CD8-positive, alpha-beta memory T cell (primary cell): ENCODE results near the gene HDAC8. TPM values are rescaled to one million over a fixed set of nuclear protein-coding genes. Genes with fewer than 3 reads are reported as not detected.
A peak's percentile ranks its signal among the peaks of the same experiment; 100 is the strongest.
"Not testable (repeated sequence)": the region's sequence is repeated elsewhere in the genome, so short reads cannot be mapped to it uniquely, and the experiment has no call there.

Experiments
- CTCF ChIA-PET: fragments of 350-600 bp; sonication (Branson Sonifier 250); formaldehyde crosslinking; loops from one replicate; lab custom pipeline; 2021; ENCODE audit warnings: antibody characterized with exemption; lab: Charles Lee
- POLR2A ChIA-PET: fragments of 350-600 bp; sonication (Branson Sonifier 250); formaldehyde crosslinking; loops from one replicate; lab custom pipeline; 2021; ENCODE audit warnings: antibody characterized with exemption; lab: Charles Lee
- DNase-seq, 5 donors: peaks; one replicate each; pipeline versions ENCODE4 v3.0.0 to v3.0.0-alpha.2; 2020 to 2022; ENCODE audit warnings: mixed read lengths in 1 of 5
- H3K27ac ChIP-seq: one replicate; pipeline ENCODE4 v1.7.0; 2013; ENCODE audit warnings: low read depth, mild to moderate bottlenecking, low read length, moderate library complexity
- H3K27me3 ChIP-seq: 2 replicates; pipeline ENCODE4 v1.7.0; 2013; ENCODE audit warnings: low read length, mild to moderate bottlenecking; ENCODE audit not compliant: insufficient read depth, poor library complexity, severe bottlenecking
- H3K36me3 ChIP-seq: 2 replicates; pipeline ENCODE4 v1.7.0; 2013; ENCODE audit warnings: mild to moderate bottlenecking, low read length, moderate library complexity; ENCODE audit not compliant: insufficient read depth
- H3K4me1 ChIP-seq: 2 replicates; pipeline ENCODE4 v1.7.0; 2013; ENCODE audit warnings: mild to moderate bottlenecking, low read length, moderate library complexity; ENCODE audit not compliant: insufficient read depth
- H3K4me3 ChIP-seq: 2 replicates; pipeline ENCODE4 v1.7.0; 2013; ENCODE audit warnings: mild to moderate bottlenecking, low read length
- H3K9me3 ChIP-seq: 2 replicates; pipeline ENCODE4 v1.7.0; 2013; ENCODE audit warnings: mild to moderate bottlenecking, low read length
- H3K27ac Mint-ChIP-seq, 8 donors: one replicate each; pipeline ENCODE4 v1.8.0; 2020 to 2021; ENCODE audit warnings: mixed read lengths in 8 of 8, mild to moderate bottlenecking in 6 of 8, inconsistent platforms in 3 of 8, moderate library complexity in 3 of 8
- H3K27me3 Mint-ChIP-seq, 2 donors: one replicate each; pipeline ENCODE4 v1.8.0; 2020 to 2021; ENCODE audit warnings: mixed read lengths in 2 of 2, mild to moderate bottlenecking in 1 of 2, moderate library complexity in 1 of 2
- H3K36me3 Mint-ChIP-seq, 3 donors: one replicate each; pipeline ENCODE4 v1.8.0; 2020 to 2021; ENCODE audit warnings: mixed read lengths in 3 of 3, inconsistent platforms in 1 of 3, mild to moderate bottlenecking in 1 of 3
- H3K4me1 Mint-ChIP-seq, 3 donors: one replicate each; pipeline ENCODE4 v1.8.0; 2020 to 2021; ENCODE audit warnings: mixed read lengths in 3 of 3, inconsistent platforms in 1 of 3, mild to moderate bottlenecking in 1 of 3
- H3K4me3 Mint-ChIP-seq, 7 donors: one replicate each; pipeline ENCODE4 v1.8.0; 2020 to 2021; ENCODE audit warnings: mixed read lengths in 7 of 7, mild to moderate bottlenecking in 6 of 7, moderate library complexity in 4 of 7, inconsistent platforms in 2 of 7
- H3K9me3 Mint-ChIP-seq, 5 donors: one replicate each; pipeline ENCODE4 v1.8.0; 2020 to 2022; ENCODE audit warnings: mixed read lengths in 5 of 5, mild to moderate bottlenecking in 3 of 5, moderate library complexity in 2 of 5, inconsistent platforms in 1 of 5
- polyA plus RNA-seq: library from polyadenylated mRNA; unstranded; fragments of 300-500 nt; fragmentation: Illumina TruSeq; gene quantifications from one replicate; pipeline ENCODE4 v1.2.3, GENCODE V29; 2021
- total RNA-seq, 2 experiments: library from RNA; stranded (reverse); gene quantifications; one replicate each; pipeline ENCODE4 v1.2.3, GENCODE V29; 2021

Gene HDAC8
- total and polyA plus RNA-seq, 3 experiments from 2014 or later, result 16.4 to 17.8 (median 17.3) TPM

GRCh38 chrX:72430405-72430968, 142.2 kb downstream of the HDAC8 start:
- CTCF ChIA-PET, result no interaction called here
- Mint-ChIP-seq H3K36me3 (peaks cover 11 to 57% (median 41%) of the 10 kb centered on the region in 3 donors), H3K4me1 (no peaks in the 10 kb centered on the region), H3K27ac (no peak overlapping the region), H3K4me3 (no peak overlapping the region), H3K27me3 (no peaks in the 10 kb centered on the region), H3K9me3 (peaks cover 0 to 12% (median 6%) of the 10 kb centered on the region in 5 donors)
- H3K9me3 ChIP-seq, result no peaks in the 10 kb centered on the region
- POLR2A ChIA-PET, result no interaction called here
- H3K27ac ChIP-seq, result no peak overlapping the region
- no peaks in the 10 kb centered on the region for H3K36me3 ChIP-seq
- no peaks in the 10 kb centered on the region for H3K27me3 ChIP-seq
- DNase-seq, result no peak
- no peak overlapping the region for H3K4me3 ChIP-seq
- no peaks in the 10 kb centered on the region for H3K4me1 ChIP-seq

- Histone ChIP-seq H3K4me3 (no peak overlapping the region), H3K27ac (no peak overlapping the region), H3K4me1 (no peaks in the 10 kb centered on the region), H3K27me3 (no peaks in the 10 kb centered on the region), H3K9me3 (no peaks in the 10 kb centered on the region), H3K36me3 (no peaks in the 10 kb centered on the region)
- no peak for DNase-seq
- ChIA-PET CTCF (no interaction called here), POLR2A (no interaction called here)
- Mint-ChIP-seq H3K4me1 (no peaks in the 10 kb centered on the region), H3K4me3 (no peak overlapping the region), H3K36me3 (peaks cover 7 to 30% (median 22%) of the 10 kb centered on the region in 3 donors), H3K27me3 (no peaks in the 10 kb centered on the region), H3K9me3 (peaks cover 4 to 39% (median 31%) of the 10 kb centered on the region in 5 donors), H3K27ac (no peak overlapping the region)
Measured at GRCh38 chrX:72421797-72422196, 150.8 kb downstream of the HDAC8 start.

GRCh38 chrX:72409993-72410392, 162.7 kb downstream of the HDAC8 start:
- H3K27ac ChIP-seq, result no peak overlapping the region
- Mint-ChIP-seq H3K4me3 (no peak overlapping the region), H3K9me3 (peaks cover 0 to 7% (median 0%) of the 10 kb centered on the region in 5 donors), H3K27me3 (peaks cover 0 to 7% of the 10 kb centered on the region in 2 donors), H3K27ac (peak overlapping the region in 1 of 8 donors; percentile 71), H3K36me3 (peaks cover 13 to 17% (median 14%) of the 10 kb centered on the region in 3 donors), H3K4me1 (no peaks in the 10 kb centered on the region)
- no peaks in the 10 kb centered on the region for H3K9me3 ChIP-seq
- ChIA-PET CTCF (no interaction called here), POLR2A (no interaction called here)
- no peaks in the 10 kb centered on the region for H3K4me1 ChIP-seq
- H3K4me3 ChIP-seq, result no peak overlapping the region
- H3K27me3 ChIP-seq, result no peaks in the 10 kb centered on the region
- DNase-seq, result no peak
- H3K36me3 ChIP-seq, result no peaks in the 10 kb centered on the region

GRCh38 chrX:72408885-72409284, 163.8 kb downstream of the HDAC8 start:
- ChIA-PET POLR2A (no interaction called here), CTCF (no interaction called here)
- Histone ChIP-seq H3K36me3 (no peaks in the 10 kb centered on the region), H3K4me1 (no peaks in the 10 kb centered on the region), H3K27me3 (no peaks in the 10 kb centered on the region), H3K4me3 (no peak overlapping the region), H3K27ac (no peak overlapping the region), H3K9me3 (no peaks in the 10 kb centered on the region)
- Mint-ChIP-seq H3K9me3 (peaks cover 0 to 5% (median 0%) of the 10 kb centered on the region in 5 donors), H3K4me1 (no peaks in the 10 kb centered on the region), H3K36me3 (peaks cover 8 to 22% (median 9%) of the 10 kb centered on the region in 3 donors), H3K27me3 (peaks cover 0 to 2% of the 10 kb centered on the region in 2 donors), H3K4me3 (no peak overlapping the region), H3K27ac (no peak overlapping the region)
- DNase-seq, result no peak

GRCh38 chrX:72405136-72405535, 167.5 kb downstream of the HDAC8 start:
- H3K9me3 Mint-ChIP-seq, H3K4me3 ChIP-seq, DNase-seq, H3K27ac Mint-ChIP-seq, H3K9me3 ChIP-seq, H3K36me3 ChIP-seq, H3K4me1 ChIP-seq, H3K27me3 ChIP-seq, H3K4me3 Mint-ChIP-seq, CTCF ChIA-PET, H3K4me1 Mint-ChIP-seq, H3K27ac ChIP-seq, POLR2A ChIA-PET, H3K27me3 Mint-ChIP-seq: not testable (repeated sequence)
- peaks cover 3 to 18% (median 8%) of the 10 kb centered on the region in 3 donors for H3K36me3 Mint-ChIP-seq

- ChIA-PET POLR2A (no interaction called here), CTCF (no interaction called here)
- H3K4me1 Mint-ChIP-seq, result no peaks in the 10 kb centered on the region
Measured at GRCh38 chrX:72402614-72403013, 170.0 kb downstream of the HDAC8 start.

GRCh38 chrX:72399816-72400215, 172.8 kb downstream of the HDAC8 start:
- DNase-seq, result no peak
- no peaks in the 10 kb centered on the region for H3K27me3 ChIP-seq
- no peaks in the 10 kb centered on the region for H3K36me3 ChIP-seq
- Mint-ChIP-seq H3K27ac (no peak overlapping the region), H3K27me3 (peaks cover 0 to 1% of the 10 kb centered on the region in 2 donors), H3K4me3 (no peak overlapping the region), H3K9me3 (no peaks in the 10 kb centered on the region), H3K36me3 (peaks cover 0 to 3% (median 0%) of the 10 kb centered on the region in 3 donors), H3K4me1 (no peaks in the 10 kb centered on the region)
- no peak overlapping the region for H3K27ac ChIP-seq
- no peaks in the 10 kb centered on the region for H3K4me1 ChIP-seq
- H3K4me3 ChIP-seq, result no peak overlapping the region
- ChIA-PET CTCF (no interaction called here), POLR2A (no interaction called here)
- H3K9me3 ChIP-seq, result no peaks in the 10 kb centered on the region

More at GRCh38 chrX:72402614-72403013, 170.0 kb downstream of the HDAC8 start:
- Histone ChIP-seq H3K27me3 (no peaks in the 10 kb centered on the region), H3K9me3 (no peaks in the 10 kb centered on the region), H3K4me3 (no peak overlapping the region), H3K27ac (no peak overlapping the region), H3K36me3 (no peaks in the 10 kb centered on the region), H3K4me1 (no peaks in the 10 kb centered on the region)
- Mint-ChIP-seq H3K9me3 (peaks cover 0 to 2% (median 0%) of the 10 kb centered on the region in 5 donors), H3K27me3 (peaks cover 0 to 2% of the 10 kb centered on the region in 2 donors), H3K27ac (no peak overlapping the region), H3K36me3 (peaks cover 0 to 7% (median 1%) of the 10 kb centered on the region in 3 donors), H3K4me3 (no peak overlapping the region)
- DNase-seq, result no peak

GRCh38 chrX:72396117-72396516, 176.5 kb downstream of the HDAC8 start:
- H3K9me3 Mint-ChIP-seq, result no peaks in the 10 kb centered on the region
- H3K4me3 ChIP-seq, result no peak overlapping the region
- no peak overlapping the region for H3K27ac Mint-ChIP-seq
- no peaks in the 10 kb centered on the region for H3K36me3 Mint-ChIP-seq
- no peaks in the 10 kb centered on the region for H3K4me1 ChIP-seq
- H3K27ac ChIP-seq, result no peak overlapping the region
- H3K4me1 Mint-ChIP-seq, result no peaks in the 10 kb centered on the region
- POLR2A ChIA-PET, result no interaction called here
- peaks cover 0 to 1% of the 10 kb centered on the region in 2 donors for H3K27me3 Mint-ChIP-seq
- H3K27me3 ChIP-seq, result no peaks in the 10 kb centered on the region
- H3K36me3 ChIP-seq, result no peaks in the 10 kb centered on the region
- DNase-seq, result no peak
- H3K4me3 Mint-ChIP-seq, result no peak overlapping the region
- CTCF ChIA-PET, result no interaction called here
- no peaks in the 10 kb centered on the region for H3K9me3 ChIP-seq
